ENCODE measurements around the gene CALN1.

The CALN1 gene

DNA sequence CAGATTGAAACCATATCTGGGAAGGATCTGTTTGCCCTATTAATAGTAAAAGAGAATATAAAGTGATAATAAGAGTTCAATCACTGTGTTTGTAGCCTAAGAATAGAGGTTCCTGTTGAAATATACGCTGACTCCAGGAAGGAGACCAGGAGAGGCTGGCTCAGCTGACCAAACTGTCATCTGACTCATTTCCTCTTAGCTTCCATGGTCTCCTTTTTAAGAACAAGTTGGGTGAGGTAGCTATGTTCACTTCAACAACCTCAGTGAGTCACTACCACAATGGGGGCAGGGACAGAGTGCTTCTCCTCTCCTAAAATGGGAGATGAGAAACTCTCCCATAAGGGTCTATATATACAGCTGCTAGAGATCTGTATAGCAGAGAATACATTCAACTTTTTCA is 543.3 kb downstream of the CALN1 start:
- Histone ChIP-seq H3K9ac (ENCODE audit: low read length) (no peak overlapping the region), H3K4me1 (ENCODE audit: insufficient read depth, low read length, severe bottlenecking) (no peaks in the 10 kb centered on the region), H3F3A (ENCODE audit: insufficient read depth, low read length) (no peaks in the 10 kb centered on the region)

DNA sequence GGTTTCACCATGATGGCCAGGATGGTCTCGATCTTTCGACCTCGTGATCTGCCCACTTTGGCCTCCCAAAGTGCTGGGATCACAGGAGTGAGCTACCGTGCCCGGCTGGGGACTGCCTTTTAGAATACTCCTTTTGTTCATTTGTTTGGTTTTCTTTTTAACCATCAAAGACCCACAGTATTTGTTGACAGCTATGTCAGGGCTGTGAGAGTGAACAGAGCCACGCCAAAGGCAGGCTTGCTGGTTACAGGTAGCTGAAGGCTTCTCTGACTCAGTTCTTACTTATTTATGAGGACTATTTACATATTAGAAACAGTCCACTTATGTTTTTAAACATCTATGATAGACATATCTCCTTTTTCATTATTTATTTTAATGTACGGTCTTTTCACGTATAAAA is 544.5 kb downstream of the CALN1 start:
- Histone ChIP-seq H3K4me2 (ENCODE audit: low read length) (no peak overlapping the region), H3K27me3 (ENCODE audit: insufficient read depth, low read length) (no peaks in the 10 kb centered on the region), H3K4me1 (ENCODE audit: insufficient read depth, low read length, severe bottlenecking) (no peaks in the 10 kb centered on the region), H3K4me3 (ENCODE audit: low read depth, low read length, poor library complexity, severe bottlenecking) (no peak overlapping the region), H3K27ac (ENCODE audit: low read depth, low read length, poor library complexity, severe bottlenecking) (no peak overlapping the region), H3K9me3 (ENCODE audit: low read length) (no peaks in the 10 kb centered on the region), H3K9ac (ENCODE audit: low read length) (no peak overlapping the region), H3F3A (ENCODE audit: insufficient read depth, low read length) (no peaks in the 10 kb centered on the region), H3K36me3 (ENCODE audit: insufficient read depth, low read length) (no peaks in the 10 kb centered on the region), H2AFZ (ENCODE audit: low read length) (no peak overlapping the region), H3K9me2 (ENCODE audit: low read depth, low read length) (no peaks in the 10 kb centered on the region), H3K79me2 (ENCODE audit: insufficient read depth, low read length) (no peaks in the 10 kb centered on the region), H4K20me1 (ENCODE audit: insufficient read depth, low read length) (no peaks in the 10 kb centered on the region)
- TF ChIP-seq, protein P1, sequence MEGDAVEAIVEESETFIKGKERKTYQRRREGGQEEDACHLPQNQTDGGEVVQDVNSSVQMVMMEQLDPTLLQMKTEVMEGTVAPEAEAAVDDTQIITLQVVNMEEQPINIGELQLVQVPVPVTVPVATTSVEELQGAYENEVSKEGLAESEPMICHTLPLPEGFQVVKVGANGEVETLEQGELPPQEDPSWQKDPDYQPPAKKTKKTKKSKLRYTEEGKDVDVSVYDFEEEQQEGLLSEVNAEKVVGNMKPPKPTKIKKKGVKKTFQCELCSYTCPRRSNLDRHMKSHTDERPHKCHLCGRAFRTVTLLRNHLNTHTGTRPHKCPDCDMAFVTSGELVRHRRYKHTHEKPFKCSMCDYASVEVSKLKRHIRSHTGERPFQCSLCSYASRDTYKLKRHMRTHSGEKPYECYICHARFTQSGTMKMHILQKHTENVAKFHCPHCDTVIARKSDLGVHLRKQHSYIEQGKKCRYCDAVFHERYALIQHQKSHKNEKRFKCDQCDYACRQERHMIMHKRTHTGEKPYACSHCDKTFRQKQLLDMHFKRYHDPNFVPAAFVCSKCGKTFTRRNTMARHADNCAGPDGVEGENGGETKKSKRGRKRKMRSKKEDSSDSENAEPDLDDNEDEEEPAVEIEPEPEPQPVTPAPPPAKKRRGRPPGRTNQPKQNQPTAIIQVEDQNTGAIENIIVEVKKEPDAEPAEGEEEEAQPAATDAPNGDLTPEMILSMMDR (IDR thresholded peaks at IDR 0.05; ENCODE audit: low read length), result no peak
- no peak for TF ChIP-seq EZH2 (IDR thresholded peaks at IDR 0.05; ENCODE audit: borderline replicate concordance, low read length)

More for the DNA sequence above, 543.3 kb downstream of the CALN1 start:
- no peaks in the 10 kb centered on the region for H4K20me1 ChIP-seq (ENCODE audit: insufficient read depth, low read length)
- H3K4me2 ChIP-seq (ENCODE audit: low read length), result no peak overlapping the region
- H3K27me3 ChIP-seq (ENCODE audit: insufficient read depth, low read length), result no peaks in the 10 kb centered on the region
- no peaks in the 10 kb centered on the region for H3K9me3 ChIP-seq (ENCODE audit: low read length)
- no peaks in the 10 kb centered on the region for H3K9me2 ChIP-seq (ENCODE audit: low read depth, low read length)
- no peak overlapping the region for H2AFZ ChIP-seq (ENCODE audit: low read length)
- no peak overlapping the region for H3K27ac ChIP-seq (ENCODE audit: low read depth, low read length, poor library complexity, severe bottlenecking)
- no peaks in the 10 kb centered on the region for H3K79me2 ChIP-seq (ENCODE audit: insufficient read depth, low read length)
- H3K36me3 ChIP-seq (ENCODE audit: insufficient read depth, low read length), result no peaks in the 10 kb centered on the region
- no peak for TF ChIP-seq EZH2 (IDR thresholded peaks at IDR 0.05; ENCODE audit: borderline replicate concordance, low read length)
- TF ChIP-seq, protein P1 (IDR thresholded peaks at IDR 0.05; ENCODE audit: low read length), result no peak
- H3K4me3 ChIP-seq (ENCODE audit: low read depth, low read length, poor library complexity, severe bottlenecking), result no peak overlapping the region

DNA sequence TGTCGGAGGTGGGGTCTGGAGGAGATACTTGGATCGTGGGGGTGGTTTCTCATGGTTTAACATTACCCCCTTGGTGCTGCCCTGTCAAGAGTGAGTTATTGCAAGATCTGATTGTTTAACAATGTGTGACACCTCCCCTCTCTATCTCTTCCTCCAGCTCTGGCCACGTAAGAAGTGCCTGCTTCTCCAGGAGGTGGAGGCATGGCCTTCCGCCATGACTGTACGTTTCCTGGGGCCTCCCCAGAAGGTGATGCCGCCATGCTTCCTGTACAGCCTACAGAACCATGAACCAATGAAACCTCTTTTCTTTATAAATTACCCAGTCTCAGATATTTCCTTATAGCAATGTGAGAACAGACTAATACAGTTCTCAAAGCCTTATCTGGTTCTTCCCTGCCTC is 547.0 kb downstream of the CALN1 start:
- no peak overlapping the region for H3K4me3 ChIP-seq (ENCODE audit: low read depth, low read length, poor library complexity, severe bottlenecking)
- no peaks in the 10 kb centered on the region for H3K79me2 ChIP-seq (ENCODE audit: insufficient read depth, low read length)
- H3K4me2 ChIP-seq (ENCODE audit: low read length), result no peak overlapping the region
- no peaks in the 10 kb centered on the region for H3K9me2 ChIP-seq (ENCODE audit: low read depth, low read length)
- H3K9me3 ChIP-seq (ENCODE audit: low read length), result no peaks in the 10 kb centered on the region
- no peaks in the 10 kb centered on the region for H3F3A ChIP-seq (ENCODE audit: insufficient read depth, low read length)
- TF ChIP-seq, protein P1 (IDR thresholded peaks at IDR 0.05; ENCODE audit: low read length), result no peak
- no peak for TF ChIP-seq EZH2 (IDR thresholded peaks at IDR 0.05; ENCODE audit: borderline replicate concordance, low read length)
- no peak overlapping the region for H2AFZ ChIP-seq (ENCODE audit: low read length)
- no peaks in the 10 kb centered on the region for H3K36me3 ChIP-seq (ENCODE audit: insufficient read depth, low read length)
- no peaks in the 10 kb centered on the region for H4K20me1 ChIP-seq (ENCODE audit: insufficient read depth, low read length)
- H3K9ac ChIP-seq (ENCODE audit: low read length), result no peak overlapping the region
- H3K27me3 ChIP-seq (ENCODE audit: insufficient read depth, low read length), result no peaks in the 10 kb centered on the region
- H3K27ac ChIP-seq (ENCODE audit: low read depth, low read length, poor library complexity, severe bottlenecking), result no peak overlapping the region
- H3K4me1 ChIP-seq (ENCODE audit: insufficient read depth, low read length, severe bottlenecking), result no peaks in the 10 kb centered on the region
